ENCODE data around the gene PRRX2. TPM values are rescaled to one million over a fixed set of nuclear protein-coding genes. Genes with fewer than 3 reads are reported as not detected.
A peak's percentile ranks its signal among the peaks of the same experiment; 100 is the strongest.

The PRRX2 gene
- total and polyA plus RNA-seq, 2 of the 13 experiments (the other 11 are each of a cell fraction or from before 2014, with no cell fraction given), result 0.05 TPM; not detected in 1

DNA sequence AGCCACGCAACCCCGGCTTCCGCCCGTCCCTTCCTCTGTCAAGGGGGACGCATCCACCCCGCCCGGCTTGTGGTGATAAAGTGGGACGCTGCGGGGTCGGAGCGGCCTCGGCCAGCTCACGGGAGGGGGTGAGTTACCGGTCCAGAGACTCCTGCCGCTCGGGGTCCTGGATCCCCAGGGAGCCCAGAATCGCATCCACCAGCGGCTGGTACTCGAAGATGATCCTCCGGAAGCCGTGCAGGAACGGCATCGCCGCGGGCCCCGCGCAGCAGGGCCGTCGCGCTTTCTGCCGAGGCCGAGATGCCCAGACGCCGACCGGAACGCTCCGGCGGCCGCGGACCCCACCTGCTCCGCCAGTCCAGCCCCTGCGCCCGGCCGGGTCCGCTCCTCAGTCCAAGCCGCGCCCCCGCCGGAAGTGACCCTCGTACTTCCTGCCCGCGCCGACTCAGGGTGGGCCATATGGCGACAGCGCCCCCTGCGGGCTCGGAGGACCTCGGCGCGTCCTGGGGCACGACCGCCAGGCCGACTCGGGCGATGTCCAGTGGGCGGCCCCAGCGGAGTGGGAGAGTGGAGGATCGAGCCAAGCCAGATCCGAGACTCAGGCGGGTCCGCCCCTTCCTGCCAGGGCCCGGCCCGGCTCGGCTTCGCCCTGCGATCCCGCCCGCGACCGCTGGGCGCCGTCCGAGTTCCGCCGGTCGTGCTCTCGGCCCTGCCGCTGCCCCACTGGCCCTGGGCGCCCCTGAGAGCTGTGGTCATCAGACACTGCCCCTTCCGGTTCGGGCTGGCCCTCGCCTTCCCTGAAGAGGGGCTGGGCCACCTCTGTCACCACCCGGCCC is 23.5 kb upstream of the PRRX2 start, which contains the start of gene ASB6 (continued):
- TF ChIP-seq, protein P1, sequence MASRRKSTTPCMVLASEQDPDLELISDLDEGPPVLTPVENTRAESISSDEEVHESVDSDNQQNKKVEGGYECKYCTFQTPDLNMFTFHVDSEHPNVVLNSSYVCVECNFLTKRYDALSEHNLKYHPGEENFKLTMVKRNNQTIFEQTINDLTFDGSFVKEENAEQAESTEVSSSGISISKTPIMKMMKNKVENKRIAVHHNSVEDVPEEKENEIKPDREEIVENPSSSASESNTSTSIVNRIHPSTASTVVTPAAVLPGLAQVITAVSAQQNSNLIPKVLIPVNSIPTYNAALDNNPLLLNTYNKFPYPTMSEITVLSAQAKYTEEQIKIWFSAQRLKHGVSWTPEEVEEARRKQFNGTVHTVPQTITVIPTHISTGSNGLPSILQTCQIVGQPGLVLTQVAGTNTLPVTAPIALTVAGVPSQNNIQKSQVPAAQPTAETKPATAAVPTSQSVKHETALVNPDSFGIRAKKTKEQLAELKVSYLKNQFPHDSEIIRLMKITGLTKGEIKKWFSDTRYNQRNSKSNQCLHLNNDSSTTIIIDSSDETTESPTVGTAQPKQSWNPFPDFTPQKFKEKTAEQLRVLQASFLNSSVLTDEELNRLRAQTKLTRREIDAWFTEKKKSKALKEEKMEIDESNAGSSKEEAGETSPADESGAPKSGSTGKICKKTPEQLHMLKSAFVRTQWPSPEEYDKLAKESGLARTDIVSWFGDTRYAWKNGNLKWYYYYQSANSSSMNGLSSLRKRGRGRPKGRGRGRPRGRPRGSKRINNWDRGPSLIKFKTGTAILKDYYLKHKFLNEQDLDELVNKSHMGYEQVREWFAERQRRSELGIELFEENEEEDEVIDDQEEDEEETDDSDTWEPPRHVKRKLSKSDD (CRISPR knock-in tag; IDR thresholded peaks at IDR 0.05; ENCODE audit: low read depth), result peak; percentile 96
- TF ChIP-seq ZNF34 (CRISPR knock-in tag; IDR thresholded peaks at IDR 0.05; ENCODE audit: borderline replicate concordance) (peak; percentile 90; the same call in 1 of the 2 replicates), KDM2A (CRISPR knock-in tag; IDR thresholded peaks at IDR 0.05; ENCODE audit: borderline replicate concordance, low read depth) (peak; percentile 95), MBD4 (IDR thresholded peaks at IDR 0.05; ENCODE audit: borderline replicate concordance, low read length) (no peak), ZFAT (CRISPR knock-in tag; conservative IDR thresholded peaks at IDR 0.05) (no peak), ZSCAN29 (CRISPR knock-in tag; conservative IDR thresholded peaks at IDR 0.05) (peak; percentile 84; the same call in 1 of the 2 replicates), ELF1 (CRISPR knock-in tag; IDR thresholded peaks at IDR 0.05) (peak; percentile 81)
- TF ChIP-seq, protein P2, sequence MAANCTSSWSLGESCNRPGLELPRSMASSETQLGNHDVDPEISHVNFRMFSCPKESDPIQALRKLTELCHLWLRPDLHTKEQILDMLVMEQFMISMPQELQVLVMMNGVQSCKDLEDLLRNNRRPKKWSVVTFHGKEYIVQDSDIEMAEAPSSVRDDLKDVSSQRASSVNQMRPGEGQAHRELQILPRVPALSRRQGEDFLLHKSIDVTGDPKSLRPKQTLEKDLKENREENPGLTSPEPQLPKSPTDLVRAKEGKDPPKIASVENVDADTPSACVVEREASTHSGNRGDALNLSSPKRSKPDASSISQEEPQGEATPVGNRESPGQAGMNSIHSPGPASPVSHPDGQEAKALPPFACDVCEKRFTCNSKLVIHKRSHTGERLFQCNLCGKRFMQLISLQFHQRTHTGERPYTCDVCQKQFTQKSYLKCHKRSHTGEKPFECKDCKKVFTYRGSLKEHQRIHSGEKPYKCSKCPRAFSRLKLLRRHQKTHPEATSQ (CRISPR knock-in tag; IDR thresholded peaks at IDR 0.05; ENCODE audit: borderline replicate concordance), result peak; percentile 57; the same call in 1 of the 2 replicates
- TF ChIP-seq, protein P3, sequence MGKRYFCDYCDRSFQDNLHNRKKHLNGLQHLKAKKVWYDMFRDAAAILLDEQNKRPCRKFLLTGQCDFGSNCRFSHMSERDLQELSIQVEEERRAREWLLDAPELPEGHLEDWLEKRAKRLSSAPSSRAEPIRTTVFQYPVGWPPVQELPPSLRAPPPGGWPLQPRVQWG (CRISPR knock-in tag; IDR thresholded peaks at IDR 0.05; ENCODE audit: borderline replicate concordance, low read depth), result no peak
- TF ChIP-seq, protein P4, sequence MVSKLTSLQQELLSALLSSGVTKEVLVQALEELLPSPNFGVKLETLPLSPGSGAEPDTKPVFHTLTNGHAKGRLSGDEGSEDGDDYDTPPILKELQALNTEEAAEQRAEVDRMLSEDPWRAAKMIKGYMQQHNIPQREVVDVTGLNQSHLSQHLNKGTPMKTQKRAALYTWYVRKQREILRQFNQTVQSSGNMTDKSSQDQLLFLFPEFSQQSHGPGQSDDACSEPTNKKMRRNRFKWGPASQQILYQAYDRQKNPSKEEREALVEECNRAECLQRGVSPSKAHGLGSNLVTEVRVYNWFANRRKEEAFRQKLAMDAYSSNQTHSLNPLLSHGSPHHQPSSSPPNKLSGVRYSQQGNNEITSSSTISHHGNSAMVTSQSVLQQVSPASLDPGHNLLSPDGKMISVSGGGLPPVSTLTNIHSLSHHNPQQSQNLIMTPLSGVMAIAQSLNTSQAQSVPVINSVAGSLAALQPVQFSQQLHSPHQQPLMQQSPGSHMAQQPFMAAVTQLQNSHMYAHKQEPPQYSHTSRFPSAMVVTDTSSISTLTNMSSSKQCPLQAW (CRISPR knock-in tag; IDR thresholded peaks at IDR 0.05), result peak; percentile 95
- TF ChIP-seq, protein P5, sequence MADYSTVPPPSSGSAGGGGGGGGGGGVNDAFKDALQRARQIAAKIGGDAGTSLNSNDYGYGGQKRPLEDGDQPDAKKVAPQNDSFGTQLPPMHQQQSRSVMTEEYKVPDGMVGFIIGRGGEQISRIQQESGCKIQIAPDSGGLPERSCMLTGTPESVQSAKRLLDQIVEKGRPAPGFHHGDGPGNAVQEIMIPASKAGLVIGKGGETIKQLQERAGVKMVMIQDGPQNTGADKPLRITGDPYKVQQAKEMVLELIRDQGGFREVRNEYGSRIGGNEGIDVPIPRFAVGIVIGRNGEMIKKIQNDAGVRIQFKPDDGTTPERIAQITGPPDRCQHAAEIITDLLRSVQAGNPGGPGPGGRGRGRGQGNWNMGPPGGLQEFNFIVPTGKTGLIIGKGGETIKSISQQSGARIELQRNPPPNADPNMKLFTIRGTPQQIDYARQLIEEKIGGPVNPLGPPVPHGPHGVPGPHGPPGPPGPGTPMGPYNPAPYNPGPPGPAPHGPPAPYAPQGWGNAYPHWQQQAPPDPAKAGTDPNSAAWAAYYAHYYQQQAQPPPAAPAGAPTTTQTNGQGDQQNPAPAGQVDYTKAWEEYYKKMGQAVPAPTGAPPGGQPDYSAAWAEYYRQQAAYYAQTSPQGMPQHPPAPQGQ (CRISPR knock-in tag; IDR thresholded peaks at IDR 0.05; ENCODE audit: borderline replicate concordance), result peak; percentile 85; the same call in 1 of the 2 replicates
- TF ChIP-seq, protein P6, sequence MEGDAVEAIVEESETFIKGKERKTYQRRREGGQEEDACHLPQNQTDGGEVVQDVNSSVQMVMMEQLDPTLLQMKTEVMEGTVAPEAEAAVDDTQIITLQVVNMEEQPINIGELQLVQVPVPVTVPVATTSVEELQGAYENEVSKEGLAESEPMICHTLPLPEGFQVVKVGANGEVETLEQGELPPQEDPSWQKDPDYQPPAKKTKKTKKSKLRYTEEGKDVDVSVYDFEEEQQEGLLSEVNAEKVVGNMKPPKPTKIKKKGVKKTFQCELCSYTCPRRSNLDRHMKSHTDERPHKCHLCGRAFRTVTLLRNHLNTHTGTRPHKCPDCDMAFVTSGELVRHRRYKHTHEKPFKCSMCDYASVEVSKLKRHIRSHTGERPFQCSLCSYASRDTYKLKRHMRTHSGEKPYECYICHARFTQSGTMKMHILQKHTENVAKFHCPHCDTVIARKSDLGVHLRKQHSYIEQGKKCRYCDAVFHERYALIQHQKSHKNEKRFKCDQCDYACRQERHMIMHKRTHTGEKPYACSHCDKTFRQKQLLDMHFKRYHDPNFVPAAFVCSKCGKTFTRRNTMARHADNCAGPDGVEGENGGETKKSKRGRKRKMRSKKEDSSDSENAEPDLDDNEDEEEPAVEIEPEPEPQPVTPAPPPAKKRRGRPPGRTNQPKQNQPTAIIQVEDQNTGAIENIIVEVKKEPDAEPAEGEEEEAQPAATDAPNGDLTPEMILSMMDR (CRISPR knock-in tag; IDR thresholded peaks at IDR 0.05), result peak; percentile 97
- TF ChIP-seq, protein P7, sequence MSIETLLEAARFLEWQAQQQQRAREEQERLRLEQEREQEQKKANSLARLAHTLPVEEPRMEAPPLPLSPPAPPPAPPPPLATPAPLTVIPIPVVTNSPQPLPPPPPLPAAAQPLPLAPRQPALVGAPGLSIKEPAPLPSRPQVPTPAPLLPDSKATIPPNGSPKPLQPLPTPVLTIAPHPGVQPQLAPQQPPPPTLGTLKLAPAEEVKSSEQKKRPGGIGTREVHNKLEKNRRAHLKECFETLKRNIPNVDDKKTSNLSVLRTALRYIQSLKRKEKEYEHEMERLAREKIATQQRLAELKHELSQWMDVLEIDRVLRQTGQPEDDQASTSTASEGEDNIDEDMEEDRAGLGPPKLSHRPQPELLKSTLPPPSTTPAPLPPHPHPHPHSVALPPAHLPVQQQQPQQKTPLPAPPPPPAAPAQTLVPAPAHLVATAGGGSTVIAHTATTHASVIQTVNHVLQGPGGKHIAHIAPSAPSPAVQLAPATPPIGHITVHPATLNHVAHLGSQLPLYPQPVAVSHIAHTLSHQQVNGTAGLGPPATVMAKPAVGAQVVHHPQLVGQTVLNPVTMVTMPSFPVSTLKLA (IDR thresholded peaks at IDR 0.05), result peak; percentile 30; the same call in 1 of the 2 replicates
- TF ChIP-seq, protein P8, sequence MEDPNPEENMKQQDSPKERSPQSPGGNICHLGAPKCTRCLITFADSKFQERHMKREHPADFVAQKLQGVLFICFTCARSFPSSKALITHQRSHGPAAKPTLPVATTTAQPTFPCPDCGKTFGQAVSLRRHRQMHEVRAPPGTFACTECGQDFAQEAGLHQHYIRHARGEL (CRISPR knock-in tag; IDR thresholded peaks at IDR 0.05), result no peak

All from HepG2 (cell line).